ENCODE data around the gene CALB2. TPM values are rescaled to one million over a fixed set of nuclear protein-coding genes. Genes with fewer than 3 reads are reported as not detected.

The CALB2 gene
- total RNA-seq, 1 donor from 2014 or later = not detected

- TF ChIP-seq, protein P1, sequence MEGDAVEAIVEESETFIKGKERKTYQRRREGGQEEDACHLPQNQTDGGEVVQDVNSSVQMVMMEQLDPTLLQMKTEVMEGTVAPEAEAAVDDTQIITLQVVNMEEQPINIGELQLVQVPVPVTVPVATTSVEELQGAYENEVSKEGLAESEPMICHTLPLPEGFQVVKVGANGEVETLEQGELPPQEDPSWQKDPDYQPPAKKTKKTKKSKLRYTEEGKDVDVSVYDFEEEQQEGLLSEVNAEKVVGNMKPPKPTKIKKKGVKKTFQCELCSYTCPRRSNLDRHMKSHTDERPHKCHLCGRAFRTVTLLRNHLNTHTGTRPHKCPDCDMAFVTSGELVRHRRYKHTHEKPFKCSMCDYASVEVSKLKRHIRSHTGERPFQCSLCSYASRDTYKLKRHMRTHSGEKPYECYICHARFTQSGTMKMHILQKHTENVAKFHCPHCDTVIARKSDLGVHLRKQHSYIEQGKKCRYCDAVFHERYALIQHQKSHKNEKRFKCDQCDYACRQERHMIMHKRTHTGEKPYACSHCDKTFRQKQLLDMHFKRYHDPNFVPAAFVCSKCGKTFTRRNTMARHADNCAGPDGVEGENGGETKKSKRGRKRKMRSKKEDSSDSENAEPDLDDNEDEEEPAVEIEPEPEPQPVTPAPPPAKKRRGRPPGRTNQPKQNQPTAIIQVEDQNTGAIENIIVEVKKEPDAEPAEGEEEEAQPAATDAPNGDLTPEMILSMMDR (IDR thresholded peaks at IDR 0.05) = no peak
- Mint-ChIP-seq H3K4me1 (no peaks in the 10 kb centered on the region), H3K4me3 (no peak overlapping the region), H3K36me3 (ENCODE audit: low read depth) (no peaks in the 10 kb centered on the region), H3K9me3 (no peaks in the 10 kb centered on the region), H3K27ac (no peak overlapping the region), H3K27me3 (peaks cover 17% of the 10 kb centered on the region)
- POLR2A ChIA-PET = no interaction called here
- CTCF ChIA-PET = no interaction called here
- ATAC-seq (ENCODE audit: low read depth) = no peak
- no peak for DNase-seq
- intact Hi-C loops (cut with micrococcal nuclease) = no loop called here
Measured at GRCh38 chr16:71402674-71403073, 44.2 kb downstream of the CALB2 start.

- intact Hi-C loops (cut with micrococcal nuclease) = no loop called here
- CTCF ChIA-PET = no interaction called here
- Mint-ChIP-seq H3K27ac (no peak overlapping the region), H3K4me1 (no peaks in the 10 kb centered on the region), H3K27me3 (peaks cover 22% of the 10 kb centered on the region), H3K36me3 (ENCODE audit: low read depth) (no peaks in the 10 kb centered on the region), H3K4me3 (no peak overlapping the region), H3K9me3 (no peaks in the 10 kb centered on the region)
- ATAC-seq (ENCODE audit: low read depth) (no peak), DNase-seq (no peak)
- POLR2A ChIA-PET = no interaction called here
- TF ChIP-seq, protein P1 (IDR thresholded peaks at IDR 0.05) = no peak
Measured at GRCh38 chr16:71404364-71404763, 45.8 kb downstream of the CALB2 start.

- intact Hi-C loops (cut with micrococcal nuclease) = no loop called here
- Mint-ChIP-seq H3K4me3 (no peak overlapping the region), H3K27ac (no peak overlapping the region), H3K27me3 (peaks cover 26% of the 10 kb centered on the region), H3K4me1 (no peaks in the 10 kb centered on the region), H3K9me3 (no peaks in the 10 kb centered on the region), H3K36me3 (ENCODE audit: low read depth) (no peaks in the 10 kb centered on the region)
- ChIA-PET CTCF (no interaction called here), POLR2A (no interaction called here)
- TF ChIP-seq, protein P1 (IDR thresholded peaks at IDR 0.05) = no peak
- ATAC-seq (ENCODE audit: low read depth) (no peak), DNase-seq (no peak)
Measured at GRCh38 chr16:71406316-71406715, 47.8 kb downstream of the CALB2 start.

GRCh38 chr16:71406724-71407123, 48.2 kb downstream of the CALB2 start:
- Mint-ChIP-seq H3K27ac (no peak overlapping the region), H3K36me3 (ENCODE audit: low read depth) (no peaks in the 10 kb centered on the region), H3K4me1 (no peaks in the 10 kb centered on the region), H3K4me3 (no peak overlapping the region), H3K27me3 (peaks cover 26% of the 10 kb centered on the region), H3K9me3 (no peaks in the 10 kb centered on the region)
- CTCF ChIA-PET = interaction anchor here (8.5 kb wide), 1 partner anchor 92 kb away, joined by 135 read pairs; no protein-coding TSS in a partner anchor
- ATAC-seq (ENCODE audit: low read depth) (no peak), DNase-seq (no peak)
- intact Hi-C loops (cut with micrococcal nuclease) = no loop called here
- POLR2A ChIA-PET = no interaction called here
- TF ChIP-seq, protein P1 (IDR thresholded peaks at IDR 0.05) = no peak

- H3K27ac Mint-ChIP-seq = no peak overlapping the region
- intact Hi-C loops (cut with micrococcal nuclease) = no loop called here
- POLR2A ChIA-PET = interaction anchor here (0.7 kb wide), 1 partner anchor 94 kb away, joined by 5 read pairs; no protein-coding TSS in a partner anchor
- H3K27me3 Mint-ChIP-seq = peaks cover 23% of the 10 kb centered on the region
- H3K4me3 Mint-ChIP-seq = no peak overlapping the region
- H3K4me1 Mint-ChIP-seq = peaks cover 7% of the 10 kb centered on the region
- TF ChIP-seq, protein P1 (IDR thresholded peaks at IDR 0.05) = no peak
- no peaks in the 10 kb centered on the region for H3K9me3 Mint-ChIP-seq
- CTCF ChIA-PET = interaction anchor here (0.9 to 8.5 kb wide), 2 partner anchors 91 to 203 kb away, joined by 6 to 135 read pairs; no protein-coding TSS in a partner anchor
- no peaks in the 10 kb centered on the region for H3K36me3 Mint-ChIP-seq (ENCODE audit: low read depth)
- DNase-seq (no peak), ATAC-seq (ENCODE audit: low read depth) (no peak)
Measured at GRCh38 chr16:71407731-71408130, 49.2 kb downstream of the CALB2 start.

Measured in activated B cell treated with CpG ODN at 0.5 μM for 24 hours (primary cell).